HG03469 (cell line): ENCODE results near the gene GMIP.
A peak's percentile ranks its signal among the peaks of the same experiment; 100 is the strongest.

Experiments used
- ATAC-seq: cut with Tn5 transposase; IDR thresholded peaks from one replicate; pipeline ENCODE4 v1.9.1; 2021; ENCODE audit warnings: mild to moderate bottlenecking, moderate library complexity, moderate number of reproducible peaks; ENCODE audit not compliant: unreplicated experiment

GMIP gene

GRCh38 chr19:19636573-19637185 is 6.8 kb downstream of the GMIP start:
- no peak for ATAC-seq

- no peak for ATAC-seq
These were observed 8.1 kb downstream of the GMIP start for GRCh38 chr19:19635313-19635702.

- no peak for ATAC-seq
These were observed 8.7 kb downstream of the GMIP start for GRCh38 chr19:19634516-19635312.

DNA sequence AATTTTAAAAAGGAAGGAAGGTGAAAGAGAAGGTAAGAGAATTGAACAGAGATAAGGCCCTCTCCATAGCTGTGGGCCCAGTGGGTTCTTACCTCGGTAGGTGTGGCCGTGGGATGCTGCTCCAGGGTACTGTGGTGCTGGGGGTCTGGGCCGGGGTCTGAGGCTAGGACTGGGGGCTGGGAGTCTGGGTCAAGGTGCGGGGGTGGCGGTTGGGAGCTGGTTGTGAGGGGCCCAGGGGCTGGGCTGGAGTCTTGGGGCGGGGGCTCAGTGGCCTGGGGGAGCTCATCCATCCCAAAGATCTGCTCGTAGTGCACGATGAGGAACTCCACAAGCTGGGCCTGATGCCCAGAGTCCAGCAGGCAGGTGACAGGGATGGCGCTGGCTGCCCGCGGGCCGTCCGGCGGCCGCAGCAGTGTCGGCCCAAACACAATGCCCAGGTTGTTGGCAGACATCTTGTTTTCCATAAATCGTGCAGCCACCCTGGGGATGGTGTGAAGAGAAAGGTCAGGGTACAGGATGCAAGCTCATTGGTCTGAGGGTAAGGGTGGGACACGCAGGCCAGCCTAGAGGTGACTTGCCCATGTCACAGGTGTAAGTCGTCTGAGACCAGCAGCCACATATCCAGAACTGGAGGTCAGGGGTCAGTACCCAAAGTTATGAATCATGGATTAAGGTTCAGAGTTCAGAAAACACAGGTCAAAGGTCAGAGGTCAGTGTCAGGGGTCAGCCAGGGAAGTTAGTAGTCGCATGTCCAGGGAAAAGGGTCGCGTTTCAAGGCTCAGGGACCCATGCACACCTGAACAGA is 9.5 kb downstream of the GMIP start:
- ATAC-seq, result no peak

- ATAC-seq, result no peak
These were observed 10.8 kb downstream of the GMIP start for GRCh38 chr19:19632661-19633060.

DNA sequence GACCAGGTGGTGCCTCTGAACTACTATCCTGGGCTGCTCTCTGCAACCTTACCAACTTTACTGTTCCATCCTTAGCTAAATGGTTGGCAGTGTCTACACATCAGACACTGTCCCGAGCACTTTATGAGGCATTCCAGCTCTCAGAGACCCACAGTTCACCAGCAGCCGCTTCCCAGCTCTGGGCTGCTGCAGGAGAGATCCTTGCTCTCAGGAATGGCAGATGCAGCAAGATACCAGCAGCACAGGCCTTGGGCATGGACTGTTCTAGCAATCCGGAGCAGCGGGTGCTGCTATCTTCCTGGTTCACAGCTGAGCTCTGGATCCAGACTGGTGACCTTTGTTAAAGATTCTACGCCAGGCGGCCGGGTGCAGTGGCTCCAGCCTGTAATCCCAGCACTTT is 12.1 kb downstream of the GMIP start:
- no peak for ATAC-seq

DNA sequence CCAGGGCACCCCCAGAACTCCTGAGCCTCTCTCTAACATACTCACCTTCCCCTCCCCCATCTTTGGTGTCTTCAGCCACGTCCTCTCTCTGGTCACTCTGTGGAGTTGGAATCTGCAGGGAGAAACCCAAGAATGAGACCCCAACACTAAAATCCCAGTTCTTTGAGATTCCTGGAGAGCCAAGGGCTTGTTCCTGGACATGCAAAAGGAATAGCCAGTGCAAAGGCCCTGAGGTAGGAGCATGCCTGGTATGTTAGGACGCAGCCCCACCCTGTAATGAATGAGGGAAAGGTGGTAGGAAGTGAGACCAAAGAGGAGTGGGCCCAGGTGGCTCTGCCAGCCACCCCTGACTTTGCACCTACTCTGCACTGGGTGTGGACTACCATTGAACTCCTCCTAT is 13.0 kb downstream of the GMIP start:
- no peak for ATAC-seq

GRCh38 chr19:19630062-19630414 is 13.4 kb downstream of the GMIP start:
- no peak for ATAC-seq

GRCh38 chr19:19628501-19629134 is 14.8 kb downstream of the GMIP start:
- ATAC-seq, result no peak

- ATAC-seq, result peak; percentile 29
These were observed 15.6 kb downstream of the GMIP start, which contains the start of gene LPAR2 for GRCh38 chr19:19627621-19628500. Gene LPAR2 (minus strand): TSS chr19:19628220. CDS start chr19:19627275, 945 bp downstream.

GRCh38 chr19:19626516-19627472 is 16.7 kb downstream of the GMIP start:
- ATAC-seq, result no peak

DNA sequence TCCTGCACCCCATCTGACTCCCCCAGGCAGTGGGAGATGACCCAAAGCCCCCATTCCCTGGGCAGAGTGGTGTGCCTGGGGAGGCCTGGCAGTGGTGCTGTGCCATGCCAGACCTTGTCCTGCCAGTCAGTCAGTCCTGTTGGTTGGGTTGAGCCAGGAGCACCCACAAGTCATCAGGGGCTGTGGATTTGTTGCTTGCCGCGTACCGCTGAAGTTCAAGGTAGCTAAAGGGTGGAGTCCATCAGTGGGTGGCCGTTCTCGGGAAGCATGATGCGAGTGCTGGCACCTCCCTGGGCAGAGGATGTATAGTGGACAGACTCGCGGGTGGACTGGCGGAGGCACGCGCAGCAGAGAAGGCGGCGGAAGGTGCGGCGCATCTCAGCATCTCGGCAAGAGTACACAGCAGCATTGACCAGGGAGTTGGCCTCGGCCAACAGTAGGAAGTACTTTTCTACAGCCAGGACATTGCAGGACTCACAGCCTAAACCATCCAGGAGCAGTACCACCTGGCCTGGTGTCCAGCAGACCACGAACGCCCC is 19.4 kb downstream of the GMIP start:
- ATAC-seq, result no peak

- no peak for ATAC-seq
These were observed 20.1 kb downstream of the GMIP start for GRCh38 chr19:19623383-19623782.

GRCh38 chr19:19619849-19620210 is 23.6 kb downstream of the GMIP start:
- ATAC-seq, result no peak

- ATAC-seq, result no peak
These were observed 24.1 kb downstream of the GMIP start for GRCh38 chr19:19619181-19619848.

- peak; percentile 89 for ATAC-seq
These were observed 25.0 kb downstream of the GMIP start, which contains the start of gene PBX4 for GRCh38 chr19:19618219-19619051. Gene PBX4 (minus strand): TSS chr19:19618687. CDS start chr19:19618629, 58 bp downstream.

GRCh38 chr19:19615086-19615485 is 28.4 kb downstream of the GMIP start:
- ATAC-seq, result no peak
